Activated T-cell treated with anti-CD3 and anti-CD28 coated beads for 4 hours (primary cell): ENCODE measurements around the gene POLR3A.

Experiments
- DNase-seq: peaks from one replicate; pipeline ENCODE4 v3.0.0-alpha.2; 2020

POLR3A gene

DNA sequence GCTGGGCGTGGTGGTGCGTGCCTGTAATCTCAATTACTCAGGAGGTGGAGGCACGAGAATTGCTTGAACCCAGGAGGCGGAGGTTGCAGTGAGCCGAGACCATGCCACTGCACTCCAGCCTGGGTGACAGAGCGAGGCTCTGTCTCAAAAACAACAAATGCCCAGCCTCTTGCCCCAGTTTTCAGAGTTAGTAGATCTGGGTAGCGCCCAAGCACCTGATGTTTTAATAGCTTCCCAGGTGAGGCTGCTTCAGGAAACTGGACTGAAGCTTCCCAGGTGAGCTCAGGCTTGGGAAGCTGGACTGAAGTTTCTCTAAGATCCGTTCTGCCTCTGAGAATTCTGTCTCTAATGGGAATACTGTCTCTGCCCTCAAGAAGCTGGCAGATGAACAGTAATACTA lies 16.5 kb upstream of the POLR3A start:
- no peak for DNase-seq

GRCh38 chr10:78045237-78045636 lies 15.9 kb upstream of the POLR3A start:
- no peak for DNase-seq

- no peak for DNase-seq
These were observed 15.4 kb upstream of the POLR3A start for GRCh38 chr10:78044699-78045098.

DNA sequence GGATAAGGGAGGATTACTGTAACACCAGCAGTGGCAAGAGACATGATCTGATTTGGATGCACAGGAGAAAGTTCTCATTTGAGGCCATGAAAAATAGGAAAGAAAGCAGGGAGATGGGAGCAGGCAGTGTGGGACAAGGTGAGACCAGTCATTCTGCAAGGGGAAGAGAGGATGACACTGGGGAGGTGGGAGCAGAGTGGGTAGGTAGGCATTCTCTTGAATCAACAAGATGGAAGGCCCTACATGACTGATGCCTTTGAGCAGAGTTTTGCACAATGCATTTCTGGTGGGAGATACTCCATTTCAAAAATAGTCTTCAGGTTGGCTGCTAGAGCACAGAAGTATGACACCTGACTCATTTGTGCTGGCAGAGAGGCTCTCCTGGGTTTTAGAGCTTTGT lies 14.9 kb upstream of the POLR3A start:
- DNase-seq, result no peak

- DNase-seq, result no peak
These were observed 13.4 kb upstream of the POLR3A start for GRCh38 chr10:78042752-78043104.

- no peak for DNase-seq
These were observed 12.9 kb upstream of the POLR3A start for GRCh38 chr10:78042058-78042751.

DNA sequence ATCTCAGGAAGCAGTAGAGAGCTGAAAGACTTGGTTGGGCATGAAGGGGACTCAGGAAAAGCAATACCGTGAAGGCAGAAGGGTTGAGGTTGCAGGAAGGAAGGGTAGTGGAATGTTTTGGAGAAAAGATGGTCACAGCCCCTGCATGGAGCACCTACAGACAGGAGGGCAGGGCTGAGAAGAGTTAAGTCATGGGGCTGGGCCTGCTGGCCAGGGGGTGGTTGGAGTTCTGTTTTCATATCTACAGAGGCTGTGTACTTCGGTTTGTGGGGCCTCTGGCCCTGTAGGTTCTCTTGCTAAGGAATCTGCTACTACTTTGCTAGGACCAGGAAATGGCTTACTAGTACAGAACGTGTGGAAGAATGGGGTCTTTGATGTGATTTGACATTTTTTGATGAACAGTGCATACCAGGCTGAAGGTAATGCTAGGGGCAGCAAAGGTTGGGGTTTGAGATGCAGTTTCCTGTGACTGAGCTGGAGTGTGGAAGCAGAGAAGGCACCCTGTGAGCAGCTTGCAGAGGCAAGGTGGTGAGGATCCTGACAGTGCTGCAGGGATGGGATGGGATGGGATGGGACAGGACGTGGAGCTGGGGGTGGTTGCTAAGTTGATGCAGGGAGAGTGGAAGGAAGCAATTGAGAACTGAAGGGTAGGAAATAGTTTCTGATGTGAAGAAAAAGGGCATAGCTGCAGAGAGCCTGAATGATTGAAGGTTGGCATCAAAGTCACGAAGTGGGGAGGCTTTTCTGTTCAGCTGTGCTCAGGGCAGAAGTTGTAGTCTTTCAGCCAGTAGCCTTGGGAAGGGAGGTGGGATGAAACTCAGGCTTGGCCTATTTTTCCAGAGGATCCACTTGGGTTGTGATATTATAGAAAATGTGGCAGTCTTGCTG lies 12.1 kb upstream of the POLR3A start:
- DNase-seq, result no peak

DNA sequence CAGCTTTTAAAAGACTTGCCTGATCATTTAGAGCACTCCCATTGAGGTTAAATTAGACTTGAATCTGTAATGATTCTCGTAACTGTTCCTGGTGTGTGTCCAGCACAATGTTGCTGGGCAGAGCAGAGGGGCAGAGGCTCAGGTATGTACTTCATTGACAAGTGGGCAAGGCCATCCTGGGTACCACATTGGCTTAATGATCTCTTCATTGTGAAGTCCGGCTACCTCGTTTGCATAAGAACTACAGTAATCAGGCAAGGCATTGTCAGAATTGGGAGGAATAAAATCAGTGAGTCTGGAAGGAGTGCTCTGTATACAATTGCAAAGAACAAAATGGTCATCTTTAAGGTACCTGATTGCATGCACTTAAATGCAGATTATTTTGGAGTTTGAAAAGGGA lies 10.4 kb upstream of the POLR3A start:
- DNase-seq, result no peak

DNA sequence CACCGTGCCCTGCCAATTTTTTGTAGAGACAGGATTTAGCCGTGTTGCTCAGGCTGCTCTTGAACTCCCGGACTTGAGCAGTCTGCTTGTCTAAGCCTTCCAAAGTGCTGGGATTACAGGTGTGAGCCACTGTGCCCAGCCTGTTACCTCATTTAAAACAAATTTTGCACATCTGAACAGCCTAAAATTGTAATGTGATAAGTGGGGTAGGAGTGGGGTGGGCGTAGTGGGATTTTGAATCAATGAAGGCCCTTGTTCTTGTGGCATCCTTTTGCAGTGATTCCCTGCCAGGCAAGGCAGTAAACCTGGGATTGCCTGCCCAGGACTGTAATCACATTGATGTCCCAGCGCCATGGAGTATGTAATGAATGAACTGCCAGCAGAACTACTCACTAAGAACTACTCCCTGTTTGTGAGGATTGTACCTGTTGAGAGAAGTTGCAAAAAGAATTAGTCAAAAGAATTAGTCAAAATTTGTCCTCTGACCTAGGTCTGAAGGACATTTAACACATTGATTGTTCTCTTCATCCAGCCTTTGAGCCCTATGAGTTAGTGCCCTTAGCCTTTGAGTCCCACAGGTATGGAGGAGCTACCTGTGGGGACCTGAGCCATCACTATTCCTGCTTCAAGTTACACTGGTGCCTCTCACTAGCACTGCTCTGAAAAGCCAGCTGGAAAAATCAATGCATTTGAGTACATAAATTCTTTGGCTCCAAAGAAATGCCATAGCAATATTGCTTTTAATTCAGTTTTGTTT lies 9.7 kb upstream of the POLR3A start:
- no peak for DNase-seq

DNA sequence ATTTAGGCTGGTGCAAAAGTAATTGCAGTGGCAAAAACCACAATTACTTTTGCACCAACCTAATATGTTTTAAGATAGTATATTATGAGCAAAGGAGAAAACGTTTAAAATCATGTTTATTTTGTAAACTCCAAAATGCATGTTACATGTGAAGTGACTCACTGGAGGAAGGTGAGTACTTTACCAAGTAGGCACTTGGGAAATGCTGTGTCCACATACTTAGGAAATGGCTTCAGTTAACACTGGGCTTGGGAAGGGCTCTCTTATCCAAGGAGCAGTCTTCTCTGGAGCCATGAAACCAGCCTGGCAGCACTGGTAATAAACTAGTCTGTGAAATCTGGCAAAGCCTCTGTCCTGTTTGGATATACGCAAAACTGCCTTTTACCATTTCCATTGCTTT lies 8.8 kb upstream of the POLR3A start:
- no peak for DNase-seq

- DNase-seq, result no peak
These were observed 6.7 kb upstream of the POLR3A start for GRCh38 chr10:78035933-78036583.

DNA sequence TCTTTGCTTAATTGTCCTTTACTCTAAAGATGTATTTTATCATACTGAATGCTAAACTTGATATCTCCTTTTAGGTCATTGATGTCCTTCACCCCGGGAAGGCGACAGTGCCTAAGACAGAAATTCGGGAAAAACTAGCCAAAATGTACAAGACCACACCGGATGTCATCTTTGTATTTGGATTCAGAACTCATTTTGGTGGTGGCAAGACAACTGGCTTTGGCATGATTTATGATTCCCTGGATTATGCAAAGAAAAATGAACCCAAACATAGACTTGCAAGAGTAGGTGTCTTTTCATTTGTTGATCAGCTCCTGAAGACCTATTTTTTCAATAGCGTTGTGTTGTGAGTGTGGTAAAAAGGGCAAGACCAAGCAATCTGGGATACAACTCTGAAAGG lies 6.1 kb upstream of the POLR3A start:
- no peak for DNase-seq

DNA sequence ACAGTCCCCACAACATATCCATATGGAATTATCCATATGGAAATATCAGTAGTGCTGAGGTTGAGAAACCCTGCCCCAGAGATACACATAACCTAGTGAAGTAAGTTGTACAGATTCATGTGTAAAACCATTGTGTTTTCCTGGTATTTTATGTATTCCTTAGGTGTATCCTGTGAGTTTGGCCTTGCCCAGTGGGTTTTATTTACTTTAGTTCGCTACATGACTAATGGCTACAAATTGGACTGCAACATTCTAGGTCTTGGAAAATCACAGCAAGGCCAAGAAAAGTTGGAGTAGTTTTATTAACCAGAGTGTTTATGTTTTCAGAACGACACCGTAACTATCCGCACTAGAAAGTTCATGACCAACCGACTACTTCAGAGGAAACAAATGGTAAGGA lies 5.7 kb upstream of the POLR3A start:
- DNase-seq, result no peak

DNA sequence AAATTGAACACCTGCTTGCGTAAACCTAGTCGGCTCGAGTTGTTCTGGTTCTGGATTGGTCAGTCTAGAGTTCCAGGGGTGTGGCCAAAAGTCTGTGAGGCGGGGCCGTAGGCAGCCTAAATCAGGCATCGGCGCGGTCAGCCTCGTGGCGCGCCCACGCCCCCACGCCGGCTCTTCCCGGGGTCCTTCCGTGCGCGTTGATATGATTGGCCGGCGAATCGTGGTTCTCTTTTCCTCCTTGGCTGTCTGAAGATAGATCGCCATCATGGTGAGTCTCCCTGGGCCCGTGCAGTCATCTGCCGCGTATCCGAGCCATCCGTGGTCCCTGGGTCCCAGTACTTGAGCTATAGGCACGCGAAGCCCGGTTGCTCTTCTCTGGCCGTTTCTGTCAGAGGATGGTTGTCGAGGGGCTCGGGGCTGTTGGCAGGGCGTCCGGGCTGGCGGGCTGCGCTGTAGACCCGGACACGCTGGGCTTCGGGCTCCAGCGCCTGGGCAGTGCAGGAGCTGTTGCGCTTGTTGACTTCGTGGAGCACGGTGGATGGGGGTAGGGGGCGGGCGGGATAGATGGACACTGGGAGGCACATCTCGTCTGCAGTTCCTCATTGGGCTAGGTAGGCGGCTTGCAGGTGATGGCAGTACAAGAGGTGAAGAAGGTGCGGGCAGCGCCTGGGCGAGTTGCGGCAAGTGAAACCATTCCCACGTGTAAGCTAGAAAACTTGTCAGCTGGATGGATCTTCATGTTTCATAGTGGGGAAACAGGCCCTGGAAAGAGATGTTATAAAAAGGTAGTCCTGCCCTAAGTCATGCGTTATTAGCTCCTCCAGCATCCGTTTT lies 4.5 kb upstream of the POLR3A start, which contains the start of gene RPS24:
RPS24 (plus strand) TSS at position 227 of the 834 bp plus-strand sequence; CDS start at position 266, 39 bp downstream.
- DNase-seq, result peak; percentile 93

GRCh38 chr10:78033387-78033636 lies 4.0 kb upstream of the POLR3A start:
- DNase-seq, result no peak

DNA sequence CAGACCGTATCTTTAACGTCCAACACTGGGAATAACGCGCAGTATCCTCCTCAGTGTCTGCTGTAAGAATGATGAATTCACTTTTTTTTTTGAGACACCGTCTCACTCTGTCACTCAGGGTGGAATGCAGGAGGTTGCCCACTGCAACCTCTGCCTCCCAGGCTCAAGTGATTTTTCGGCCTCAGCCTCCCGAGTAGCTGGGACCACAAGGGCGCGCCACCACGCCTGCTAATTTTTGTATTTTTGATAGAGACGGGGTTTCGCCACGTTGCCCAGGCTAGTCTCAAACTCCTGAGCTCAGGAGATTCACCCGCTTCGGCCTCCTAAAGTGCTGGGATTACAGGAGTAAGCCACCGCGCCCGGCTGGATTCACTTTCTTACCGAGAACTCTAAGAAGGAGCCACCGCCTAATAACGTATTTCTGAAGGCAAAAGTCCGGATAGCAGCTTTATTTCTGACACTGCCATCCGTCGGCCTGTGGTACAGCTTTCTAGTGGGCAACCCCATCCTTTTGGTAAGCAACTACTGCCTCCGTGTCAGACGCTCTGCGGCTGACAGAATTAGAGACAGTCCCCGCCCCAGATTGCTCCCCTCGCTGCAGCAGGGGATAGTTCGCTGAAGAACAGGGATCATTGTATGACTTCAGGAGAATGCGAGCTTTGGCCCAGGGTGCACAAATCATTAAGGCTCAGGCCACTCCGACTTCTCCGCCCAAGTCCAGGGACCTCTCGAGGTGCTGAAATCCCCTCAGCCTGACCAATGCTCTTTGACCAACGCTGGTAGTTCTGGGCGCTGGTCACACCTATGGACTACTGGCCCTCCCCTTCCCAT lies 662 bp downstream of the POLR3A start:
- no peak for DNase-seq

- no peak for DNase-seq
These were observed 3.5 kb downstream of the POLR3A start for GRCh38 chr10:78025685-78026364.

GRCh38 chr10:78023741-78024140 lies 5.6 kb downstream of the POLR3A start:
- no peak for DNase-seq

DNA sequence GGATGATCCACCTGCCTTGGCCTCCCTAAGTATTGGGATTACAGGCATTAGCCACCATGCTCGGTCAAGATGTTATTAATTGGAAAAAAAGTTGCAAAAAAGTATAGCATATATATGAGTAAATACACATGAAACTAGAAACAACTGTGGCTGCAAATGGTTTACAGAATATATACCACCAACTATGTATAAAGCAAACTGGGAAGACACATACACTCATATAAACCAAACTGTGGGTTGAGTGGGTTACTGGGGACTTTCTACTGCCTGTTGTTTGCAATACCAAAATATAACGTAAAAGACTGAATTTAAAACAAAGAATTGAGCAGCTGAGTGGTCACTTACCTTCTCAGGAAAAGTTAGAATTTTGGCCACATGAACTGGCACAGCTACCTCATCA lies 8.1 kb downstream of the POLR3A start:
- DNase-seq, result no peak

DNA sequence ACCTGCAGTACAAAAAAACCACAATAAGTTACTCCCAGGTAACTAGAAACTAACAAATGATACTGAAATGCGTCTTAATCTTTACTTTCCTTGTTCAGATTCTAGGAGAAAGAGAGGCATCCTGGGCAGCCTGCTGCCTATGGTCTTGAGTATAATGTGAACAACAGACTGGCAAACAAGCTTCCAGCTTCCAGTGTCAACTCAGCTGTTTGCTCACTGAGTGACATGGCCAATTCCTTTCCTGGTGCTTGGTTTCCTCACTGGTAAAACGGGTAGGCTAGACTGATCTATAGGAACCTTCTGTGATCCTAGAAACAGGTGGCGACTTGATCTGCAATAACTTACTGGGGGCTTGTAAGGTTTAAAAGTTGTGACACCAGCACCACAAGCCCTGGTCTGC lies 10.1 kb downstream of the POLR3A start:
- DNase-seq, result no peak

- no peak for DNase-seq
These were observed 11.5 kb downstream of the POLR3A start for GRCh38 chr10:78017856-78018255.
